HepG2 (cell line): ENCODE results near the gene ZPR1. TPM values are rescaled to one million over a fixed set of nuclear protein-coding genes. Genes with fewer than 3 reads are reported as not detected.

Experiments used
- ARID5B ChIP-seq: IDR thresholded peaks from 2 replicates; pipeline ENCODE4 v1.4.0; 2020; ENCODE audit warnings: mild to moderate bottlenecking, missing genetic modification reagents
- BCL3 ChIP-seq: sonication (generic); formaldehyde crosslinking; IDR thresholded peaks from 2 replicates; pipeline ENCODE4 v1.5.1; 2020; ENCODE audit warnings: mild to moderate bottlenecking, missing genetic modification reagents, moderate library complexity
- BRCA1 ChIP-seq: sonication (generic); formaldehyde crosslinking; IDR thresholded peaks from 2 replicates; pipeline ENCODE4 v1.4.0; 2020; ENCODE audit warnings: missing genetic modification reagents
- CBX2 ChIP-seq, 2 experiments: fragments of 200-600 bp in 1 of 2; sonication (generic); formaldehyde crosslinking in 1 of 2; IDR thresholded peaks; 2 replicates each; pipeline versions ENCODE4 v1.7.0 to v1.8.1; 2018 to 2022; ENCODE audit warnings: low read depth in 2 of 2, low read length in 1 of 2, mild to moderate bottlenecking in 1 of 2, missing genetic modification reagents in 1 of 2
- DZIP1 ChIP-seq: sonication (generic); formaldehyde crosslinking; IDR thresholded peaks from 2 replicates; pipeline ENCODE4 v1.5.0; 2020; ENCODE audit warnings: mild to moderate bottlenecking, missing genetic modification reagents
- MAFG ChIP-seq: sonication (generic); formaldehyde crosslinking; IDR thresholded peaks from 2 replicates; pipeline ENCODE4 v1.5.1; 2020; ENCODE audit warnings: mild to moderate bottlenecking, missing genetic modification reagents
- MYC ChIP-seq: sonication (generic); formaldehyde crosslinking; IDR thresholded peaks from 2 replicates; pipeline ENCODE4 v1.9.0; 2021; ENCODE audit warnings: missing genetic modification reagents, borderline replicate concordance
- POLR2AphosphoS2 ChIP-seq: IDR thresholded peaks from 2 replicates; pipeline ENCODE4 v1.6.1; 2011; ENCODE audit warnings: low read depth, low read length, improper control_type of control experiment
- SOX5 ChIP-seq: IDR thresholded peaks from 2 replicates; pipeline ENCODE4 v1.6.1; 2016; ENCODE audit warnings: borderline replicate concordance
- ZBTB46 ChIP-seq: sonication (generic); formaldehyde crosslinking; IDR thresholded peaks from 2 replicates; pipeline ENCODE4 v1.4.0; 2020; ENCODE audit warnings: mild to moderate bottlenecking, missing genetic modification reagents, borderline replicate concordance
- ZNF382 ChIP-seq: sonication (generic); formaldehyde crosslinking; IDR thresholded peaks from 2 replicates; pipeline ENCODE4 v1.5.0; 2020; ENCODE audit warnings: missing genetic modification reagents, mild to moderate bottlenecking, borderline replicate concordance
- ZNF501 ChIP-seq: sonication (generic); formaldehyde crosslinking; IDR thresholded peaks from 2 replicates; pipeline ENCODE4 v1.5.1; 2020; ENCODE audit warnings: mild to moderate bottlenecking, moderate library complexity, missing genetic modification reagents
- ZNF563 ChIP-seq: sonication (generic); formaldehyde crosslinking; IDR thresholded peaks from 2 replicates; pipeline ENCODE4 v1.8.0; 2022; ENCODE audit warnings: mild to moderate bottlenecking, moderate library complexity, missing genetic modification reagents
- ZSCAN21 ChIP-seq: sonication (generic); formaldehyde crosslinking; IDR thresholded peaks from 2 replicates; pipeline ENCODE4 v1.8.0; 2022; ENCODE audit warnings: mild to moderate bottlenecking, missing genetic modification reagents, moderate library complexity, borderline replicate concordance
- polyA plus RNA-seq, 8 experiments: library from polyadenylated mRNA; depleted of rRNA in 3 of 8; stranded (reverse) in 7 of 8; unstranded in 1 of 8; fragments of >200 nt; fragmentation: Illumina TruSeq in 4 of 8; extraction: Trizol in 4 of 8; gene quantifications; 2 replicates each; pipeline versions ENCODE4 v1.2.1 to v1.2.3, GENCODE V29; 2011 to 2016; ENCODE audit warnings: low read depth in 4 of 8, missing spikeins in 1 of 8, mixed read lengths in 1 of 8; ENCODE audit not compliant: insufficient read depth in 1 of 8
- total RNA-seq, 5 experiments: library from RNA; depleted of rRNA; stranded (reverse); fragments of >200 nt; fragmentation: Illumina TruSeq; extraction: Trizol; gene quantifications; 2 replicates each; pipeline ENCODE4 v1.2.3, GENCODE V29; 2016; ENCODE audit warnings: low read depth in 1 of 5

ZPR1 gene
- total and polyA plus RNA-seq, 2 of the 13 experiments (the other 11 are each of a cell fraction or from before 2014, with no cell fraction given) = 40.0 to 79.3 TPM

GRCh38 chr11:116808262-116809175 is 20.7 kb upstream of the ZPR1 start (continued):
- peak; percentile 98 for TF ChIP-seq ARID5B (CRISPR knock-in tag)
- TF ChIP-seq ZSCAN21 (CRISPR knock-in tag) = no peak; the same call in 1 of the 2 replicates
- no peak for TF ChIP-seq CBX2 (IDR thresholded peaks at IDR 0.05; ENCODE audit: low read depth, low read length)
- no peak for TF ChIP-seq CBX2 (CRISPR knock-in tag; IDR thresholded peaks at IDR 0.05; ENCODE audit: low read depth)
- TF ChIP-seq MAFG = no peak
- 0 out of 2 replicates have a peak, but pooled peaks have one; percentile 43 for TF ChIP-seq ZNF563 (CRISPR knock-in tag)
- no peak for TF ChIP-seq ZNF501 (CRISPR knock-in tag)
- TF ChIP-seq POLR2AphosphoS2 = no peak
- no peak for TF ChIP-seq DZIP1 (CRISPR knock-in tag)
- no peak for TF ChIP-seq ZNF382 (CRISPR knock-in tag)
- TF ChIP-seq BRCA1 (CRISPR knock-in tag) = 0 out of 2 replicates have a peak, but pooled peaks have one; percentile 36
- TF ChIP-seq SOX5 (CRISPR knock-in tag) = peak; percentile 97
- TF ChIP-seq ZBTB46 (CRISPR knock-in tag) = no peak
- TF ChIP-seq MYC (CRISPR knock-in tag) = peak; percentile 29; the same call in 1 of the 2 replicates
- TF ChIP-seq BCL3 (CRISPR knock-in tag) = no peak
